PC-3 (cell line): ENCODE data around the gene DBNDD1. TPM values are rescaled to one million over a fixed set of nuclear protein-coding genes. Genes with fewer than 3 reads are reported as not detected.

ENCODE experiments used
- ATAC-seq: fragments of 200-7000 bp; cut with Tn5 transposase; 2 replicates; pipeline ENCODE4 v1.9.1; 2020; ENCODE audit warnings: mild to moderate bottlenecking, moderate library complexity
- BruUV-seq: library from RNA; stranded (reverse); fragments of 400-500 nt; replicated peaks from 2 replicates; lab custom pipeline; 2021; lab: Mats Ljungman, UMichigan
- CTCF ChIA-PET: fragments of 300-600 bp; sonication (Branson Sonifier 250); formaldehyde crosslinking; loops from one replicate; lab custom pipeline; 2022; ENCODE audit warnings: antibody characterized with exemption; lab: Charles Lee
- POLR2A ChIA-PET: fragments of 300-600 bp; sonication (Branson Sonifier 250); formaldehyde crosslinking; loops from one replicate; lab custom pipeline; 2022; ENCODE audit warnings: antibody characterized with exemption; ENCODE audit not compliant: unreplicated experiment; lab: Charles Lee
- DNase-seq: peaks from one replicate; pipeline ENCODE4 v3.0.0-alpha.2; 2015
- H2AFZ ChIP-seq: fragments of 300-600 bp; sonication (generic); 2 replicates; pipeline ENCODE4 v1.6.0; 2016; ENCODE audit warnings: antibody characterized with exemption, low read length
- H3F3A ChIP-seq: fragments of 300-600 bp; sonication (generic); one replicate; pipeline ENCODE4 v1.6.0; 2017; ENCODE audit warnings: antibody characterized with exemption, low read length, control low read depth, mild to moderate bottlenecking; ENCODE audit not compliant: unreplicated experiment
- H3K27ac ChIP-seq: fragments of 300-600 bp; sonication (generic); 2 replicates; pipeline ENCODE4 v1.5.1; 2016; ENCODE audit warnings: mild to moderate bottlenecking, low read length
- H3K27me3 ChIP-seq: fragments of 300-600 bp; sonication (generic); 2 replicates; pipeline ENCODE4 v1.6.1; 2016; ENCODE audit warnings: low read length, mixed read lengths
- H3K36me3 ChIP-seq: fragments of 300-600 bp; sonication (generic); 2 replicates; pipeline ENCODE4 v1.6.1; 2016; ENCODE audit warnings: low read depth, mixed run types, low read length, mixed read lengths
- H3K4me1 ChIP-seq: fragments of 300-600 bp; sonication (generic); 2 replicates; pipeline ENCODE4 v1.5.1; 2016; ENCODE audit warnings: low read length; ENCODE audit not compliant: insufficient read depth
- H3K4me2 ChIP-seq: fragments of 300-600 bp; sonication (generic); 2 replicates; pipeline ENCODE4 v1.6.0; 2016; ENCODE audit warnings: low read length
- H3K4me3 ChIP-seq: fragments of 300-600 bp; sonication (generic); 2 replicates; pipeline ENCODE4 v1.5.1; 2016; ENCODE audit warnings: mild to moderate bottlenecking, low read length, mixed read lengths
- H3K79me2 ChIP-seq: fragments of 300-600 bp; sonication (generic); 2 replicates; pipeline ENCODE4 v1.6.1; 2017; ENCODE audit warnings: low read length, mixed read lengths
- H3K9ac ChIP-seq: fragments of 300-600 bp; sonication (generic); 2 replicates; pipeline ENCODE4 v1.6.0; 2016; ENCODE audit warnings: mild to moderate bottlenecking, low read length
- H3K9me2 ChIP-seq: fragments of 300-600 bp; sonication (generic); replicated peaks from 2 replicates; pipeline ENCODE4 v1.6.1; 2016; ENCODE audit warnings: mixed run types, low read length, mixed read lengths
- H3K9me3 ChIP-seq: fragments of 300-600 bp; sonication (generic); 2 replicates; pipeline ENCODE4 v1.6.1; 2016; ENCODE audit warnings: low read length, mixed read lengths
- H4K20me1 ChIP-seq: fragments of 300-600 bp; sonication (generic); 2 replicates; pipeline ENCODE4 v1.6.1; 2016; ENCODE audit warnings: low read length, mixed read lengths
- CTCF ChIP-seq: fragments of 300-600 bp; sonication (generic); conservative IDR thresholded peaks from 2 replicates; pipeline ENCODE4 v1.5.1; 2017; ENCODE audit warnings: antibody characterized with exemption, low read depth, mild to moderate bottlenecking, low read length
- EZH2 ChIP-seq: fragments of 300-600 bp; sonication (generic); IDR thresholded peaks from one replicate; pipeline ENCODE4 v1.6.1; 2017; ENCODE audit warnings: antibody characterized with exemption, mild to moderate bottlenecking, low read length; ENCODE audit not compliant: unreplicated experiment
- EZH2phosphoT487 ChIP-seq: fragments of 300-600 bp; sonication (generic); IDR thresholded peaks from 2 replicates; pipeline ENCODE4 v1.6.1; 2018; ENCODE audit warnings: mild to moderate bottlenecking, antibody characterized with exemption, low read length, borderline replicate concordance
- intact Hi-C: fragments of 100-400 bp; cut with micrococcal nuclease; formaldehyde crosslinking; loops from 2 replicates; pipeline ENCODE4 v1.9.0; 2023
- total RNA-seq: library from RNA; depleted of rRNA; stranded (reverse); fragments of >200 nt; gene quantifications from 2 replicates; pipeline ENCODE4 v1.2.3, GENCODE V29; 2014

The DBNDD1 gene
- total RNA-seq, 1 experiment from 2014 or later: 21.1 TPM

- Histone ChIP-seq H3K79me2 (no peaks in the 10 kb centered on the region), H3K9me2 (no peaks in the 10 kb centered on the region), H3K27me3 (no peaks in the 10 kb centered on the region), H3K36me3 (no peaks in the 10 kb centered on the region), H2AFZ (no peak overlapping the region), H3K4me1 (no peaks in the 10 kb centered on the region), H3F3A (no peaks in the 10 kb centered on the region), H3K27ac (no peak overlapping the region), H3K4me2 (no peak overlapping the region), H3K4me3 (no peak overlapping the region), H3K9ac (no peak overlapping the region), H3K9me3 (no peaks in the 10 kb centered on the region), H4K20me1 (no peaks in the 10 kb centered on the region)
- CTCF ChIA-PET: no interaction called here
- no TSS peak for BruUV-seq
- intact Hi-C loops: no loop called here
- DNase-seq: no peak
- no peak for ATAC-seq
- POLR2A ChIA-PET: no interaction called here
- TF ChIP-seq EZH2 (no peak), CTCF (no peak), EZH2phosphoT487 (no peak)
Measured at GRCh38 chr16:90001761-90002503, 17.3 kb downstream of the DBNDD1 start.

- no peak for TF ChIP-seq EZH2
- no peak for TF ChIP-seq CTCF
- no peak for TF ChIP-seq EZH2phosphoT487
- intact Hi-C loops: no loop called here
- peaks cover 8% of the 10 kb centered on the region for H3K9me3 ChIP-seq
- peaks cover 8% of the 10 kb centered on the region for H3F3A ChIP-seq
- no peak overlapping the region for H3K4me3 ChIP-seq
- H2AFZ ChIP-seq: no peak overlapping the region
- H3K27ac ChIP-seq: no peak overlapping the region
- H4K20me1 ChIP-seq: peaks cover 5% of the 10 kb centered on the region; the same call in 1 of the 2 replicates
- H3K9me2 ChIP-seq: no peaks in the 10 kb centered on the region
- no peaks in the 10 kb centered on the region for H3K27me3 ChIP-seq
- CTCF ChIA-PET: no interaction called here
- H3K4me2 ChIP-seq: no peak overlapping the region
- ATAC-seq (no peak), DNase-seq (no peak)
- POLR2A ChIA-PET: no interaction called here
- no peaks in the 10 kb centered on the region for H3K79me2 ChIP-seq
- H3K36me3 ChIP-seq: peaks cover 4% of the 10 kb centered on the region; the same call in 1 of the 2 replicates
- BruUV-seq: no TSS peak
- H3K9ac ChIP-seq: no peak overlapping the region
- H3K4me1 ChIP-seq: no peaks in the 10 kb centered on the region
Measured at GRCh38 chr16:90000733-90001427, 18.4 kb downstream of the DBNDD1 start.
